ENCODE data around the gene OASL. TPM values are rescaled to one million over a fixed set of nuclear protein-coding genes. Genes with fewer than 3 reads are reported as not detected.
A peak's percentile ranks its signal among the peaks of the same experiment; 100 is the strongest.

The OASL gene
- total and polyA plus RNA-seq, 2 experiments from 2014 or later: not detected

GRCh38 chr12:120999191-121000120 is 39.6 kb downstream of the OASL start:
- no peak overlapping the region for H3K4me3 ChIP-seq
- peak in 1 of 2 donors; percentile 80 for DNase-seq (ENCODE audit: low read depth in 1 of 2, low spot score in 1 of 2)

GRCh38 chr12:120998435-120998834 is 40.6 kb downstream of the OASL start:
- Histone ChIP-seq H3K4me3 (no peak overlapping the region), H3K36me3 (no peaks in the 10 kb centered on the region), H3K4me1 (ENCODE audit: low read depth) (no peaks in the 10 kb centered on the region), H3K9me3 (ENCODE audit: low read depth) (no peaks in the 10 kb centered on the region), H3K27ac (no peak overlapping the region), H3K27me3 (no peaks in the 10 kb centered on the region)
- no peak for DNase-seq (ENCODE audit: low read depth in 1 of 2, low spot score in 1 of 2)
- no peak for TF ChIP-seq CTCF (IDR thresholded peaks at IDR 0.05; ENCODE audit: low read depth, low read length)

More at GRCh38 chr12:120999191-121000120, 39.6 kb downstream of the OASL start:
- Histone ChIP-seq H3K9me3 (ENCODE audit: low read depth) (no peaks in the 10 kb centered on the region), H3K27me3 (no peaks in the 10 kb centered on the region), H3K4me1 (ENCODE audit: low read depth) (no peaks in the 10 kb centered on the region), H3K27ac (no peak overlapping the region), H3K36me3 (peaks cover 2% of the 10 kb centered on the region)
- TF ChIP-seq CTCF (IDR thresholded peaks at IDR 0.05; ENCODE audit: low read depth, low read length): no peak

- no peaks in the 10 kb centered on the region for H3K36me3 ChIP-seq
- no peaks in the 10 kb centered on the region for H3K27me3 ChIP-seq
- DNase-seq (ENCODE audit: low read depth in 1 of 2, low spot score in 1 of 2): no peak
- no peak overlapping the region for H3K27ac ChIP-seq
- H3K9me3 ChIP-seq (ENCODE audit: low read depth): no peaks in the 10 kb centered on the region
- TF ChIP-seq CTCF (IDR thresholded peaks at IDR 0.05; ENCODE audit: low read depth, low read length): no peak
- no peaks in the 10 kb centered on the region for H3K4me1 ChIP-seq (ENCODE audit: low read depth)
- no peak overlapping the region for H3K4me3 ChIP-seq
These were observed 41.6 kb downstream of the OASL start for GRCh38 chr12:120997448-120997847.

GRCh38 chr12:120996133-120996746 is 42.8 kb downstream of the OASL start:
- Histone ChIP-seq H3K9me3 (ENCODE audit: low read depth) (no peaks in the 10 kb centered on the region), H3K4me1 (ENCODE audit: low read depth) (no peaks in the 10 kb centered on the region), H3K27ac (no peak overlapping the region), H3K27me3 (no peaks in the 10 kb centered on the region), H3K4me3 (no peak overlapping the region), H3K36me3 (no peaks in the 10 kb centered on the region)
- DNase-seq (ENCODE audit: low read depth in 1 of 2, low spot score in 1 of 2): no peak
- TF ChIP-seq CTCF (IDR thresholded peaks at IDR 0.05; ENCODE audit: low read depth, low read length): no peak

GRCh38 chr12:120994589-120995337 is 44.3 kb downstream of the OASL start:
- no peaks in the 10 kb centered on the region for H3K4me1 ChIP-seq (ENCODE audit: low read depth)
- no peaks in the 10 kb centered on the region for H3K27me3 ChIP-seq
- no peak overlapping the region for H3K27ac ChIP-seq
- no peak for TF ChIP-seq CTCF (IDR thresholded peaks at IDR 0.05; ENCODE audit: low read depth, low read length)
- H3K36me3 ChIP-seq: no peaks in the 10 kb centered on the region
- H3K4me3 ChIP-seq: no peak overlapping the region
- no peaks in the 10 kb centered on the region for H3K9me3 ChIP-seq (ENCODE audit: low read depth)
- DNase-seq (ENCODE audit: low read depth in 1 of 2, low spot score in 1 of 2): no peak
